NOMO-1 treated with dmso at 0.1 percent for 144 hours (cell line): ENCODE data around the gene NCKAP5.

ENCODE experiments used
- DNase-seq: peaks from one replicate; lab custom pipeline; 2025; ENCODE audit not compliant: unreplicated experiment; lab: John Stamatoyannopoulos, UW

Gene NCKAP5

DNA sequence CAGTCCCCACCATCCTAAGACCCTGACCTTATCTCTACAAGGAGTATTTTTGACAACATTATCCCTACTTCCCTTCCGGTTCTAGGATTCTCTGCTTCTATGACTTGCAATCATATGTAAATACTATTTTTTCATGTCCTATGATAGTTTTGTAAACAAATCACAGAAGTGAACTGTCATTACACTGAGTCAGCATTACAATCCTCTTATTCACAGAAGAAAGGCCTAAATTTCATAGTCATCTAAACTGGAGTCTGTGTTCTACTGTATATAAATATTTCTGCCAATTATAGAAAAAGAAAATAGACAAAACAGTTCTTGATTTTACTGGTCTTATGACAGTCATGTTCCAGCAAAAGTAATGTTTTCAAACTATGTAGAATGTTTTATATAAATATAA lies 265.1 kb downstream of the NCKAP5 start:
- no peak for DNase-seq

- no peak for DNase-seq
Measured at GRCh38 chr2:133296401-133296800, 271.9 kb downstream of the NCKAP5 start.

DNA sequence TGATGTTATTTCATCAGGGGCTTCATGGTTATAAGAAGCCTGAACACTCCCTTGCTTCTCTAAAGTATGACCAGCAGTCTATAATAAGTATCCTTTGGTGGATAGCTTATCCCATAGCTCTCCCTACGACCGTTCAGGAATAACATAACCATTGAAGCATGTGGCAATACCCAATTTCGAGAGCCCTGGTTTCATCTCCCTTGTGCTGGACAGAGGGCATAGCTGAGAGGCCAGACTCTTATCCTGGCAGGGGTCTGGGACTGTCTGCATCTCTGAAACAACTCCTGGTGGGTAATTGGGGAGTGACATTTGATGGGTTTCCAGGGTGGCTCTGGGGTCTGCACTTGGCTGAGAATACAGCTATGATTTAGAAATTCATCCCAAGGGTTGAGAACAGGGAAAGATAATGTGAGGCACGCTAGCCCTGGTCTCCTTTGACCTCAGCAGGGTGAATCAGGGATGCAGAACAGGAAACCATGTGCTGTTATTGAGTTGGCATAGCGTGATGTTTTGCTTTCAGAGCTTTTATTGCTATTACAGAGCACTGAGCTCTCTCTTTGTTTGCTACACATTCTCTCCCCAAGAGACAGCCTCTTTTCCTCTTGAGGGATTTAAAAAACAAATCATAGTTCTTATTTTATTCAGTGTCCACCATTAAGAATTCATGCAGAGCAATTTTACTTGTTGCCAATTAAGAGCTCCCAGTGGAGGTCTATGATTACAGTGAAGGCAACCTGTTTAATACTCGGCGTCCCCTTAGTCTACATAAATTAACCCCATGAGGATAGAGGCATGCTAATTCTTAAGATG lies 274.5 kb downstream of the NCKAP5 start:
- no peak for DNase-seq

DNA sequence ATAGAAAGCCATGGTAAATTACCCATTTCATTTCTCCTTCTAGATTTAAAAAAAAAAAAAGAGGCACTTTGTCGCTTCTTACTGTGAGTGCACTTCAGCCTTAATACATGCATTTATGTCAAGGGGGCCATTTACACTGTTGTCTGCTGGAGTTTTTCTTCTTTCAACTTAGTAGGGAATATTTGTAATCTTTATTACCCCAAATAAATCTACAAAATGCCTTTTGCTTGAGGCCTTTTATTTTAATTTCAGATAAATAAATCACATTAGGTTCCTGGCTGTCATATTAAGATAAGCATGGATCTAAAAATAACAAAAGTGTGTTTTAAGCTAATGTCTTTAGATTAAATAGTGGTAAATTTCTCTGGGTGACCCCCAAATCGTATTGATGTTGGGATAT lies 276.0 kb downstream of the NCKAP5 start:
- DNase-seq: no peak

GRCh38 chr2:133287709-133288108 lies 280.6 kb downstream of the NCKAP5 start:
- no peak for DNase-seq

GRCh38 chr2:133286326-133286922 lies 281.8 kb downstream of the NCKAP5 start:
- no peak for DNase-seq

- no peak for DNase-seq
Measured at GRCh38 chr2:133273031-133273430, 295.2 kb downstream of the NCKAP5 start.

DNA sequence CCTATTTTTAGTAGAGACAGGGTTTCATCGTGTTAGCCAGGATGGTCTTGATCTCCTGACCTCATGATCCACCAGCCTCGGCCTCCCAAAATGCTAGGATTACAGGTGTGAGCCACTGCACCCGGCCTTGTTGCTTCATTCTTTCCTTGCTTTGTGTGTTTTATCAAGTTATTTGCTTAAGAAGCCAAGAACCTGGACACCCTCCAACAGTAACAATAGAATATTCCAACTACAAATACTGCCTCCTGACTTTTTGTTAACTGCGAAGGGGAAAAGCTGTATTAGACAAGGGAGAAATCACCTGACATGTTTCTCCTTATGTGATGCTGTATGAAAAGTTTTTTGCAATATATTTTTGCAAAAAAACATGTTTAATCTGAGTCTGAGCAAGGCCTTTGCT lies 297.2 kb downstream of the NCKAP5 start:
- no peak for DNase-seq

DNA sequence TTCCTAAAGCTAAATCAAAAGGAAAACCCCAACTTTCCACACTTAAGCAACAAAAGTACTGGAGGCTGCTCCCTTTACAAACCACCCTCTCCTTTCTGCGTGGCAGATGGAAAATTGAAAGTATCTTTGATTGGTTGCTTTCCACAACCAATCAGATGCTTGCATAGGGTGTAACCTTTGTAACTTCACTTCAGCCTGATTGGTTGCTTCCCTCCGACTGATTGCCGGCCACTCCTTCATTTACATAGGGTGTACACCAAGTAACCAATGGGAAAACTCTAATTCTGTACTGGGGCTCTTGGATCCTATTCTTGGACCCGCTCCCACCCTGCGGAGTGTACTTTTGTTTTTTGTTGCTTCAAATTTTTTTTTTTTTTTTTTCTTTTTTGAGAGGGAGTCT lies 297.7 kb downstream of the NCKAP5 start:
- DNase-seq: no peak

DNA sequence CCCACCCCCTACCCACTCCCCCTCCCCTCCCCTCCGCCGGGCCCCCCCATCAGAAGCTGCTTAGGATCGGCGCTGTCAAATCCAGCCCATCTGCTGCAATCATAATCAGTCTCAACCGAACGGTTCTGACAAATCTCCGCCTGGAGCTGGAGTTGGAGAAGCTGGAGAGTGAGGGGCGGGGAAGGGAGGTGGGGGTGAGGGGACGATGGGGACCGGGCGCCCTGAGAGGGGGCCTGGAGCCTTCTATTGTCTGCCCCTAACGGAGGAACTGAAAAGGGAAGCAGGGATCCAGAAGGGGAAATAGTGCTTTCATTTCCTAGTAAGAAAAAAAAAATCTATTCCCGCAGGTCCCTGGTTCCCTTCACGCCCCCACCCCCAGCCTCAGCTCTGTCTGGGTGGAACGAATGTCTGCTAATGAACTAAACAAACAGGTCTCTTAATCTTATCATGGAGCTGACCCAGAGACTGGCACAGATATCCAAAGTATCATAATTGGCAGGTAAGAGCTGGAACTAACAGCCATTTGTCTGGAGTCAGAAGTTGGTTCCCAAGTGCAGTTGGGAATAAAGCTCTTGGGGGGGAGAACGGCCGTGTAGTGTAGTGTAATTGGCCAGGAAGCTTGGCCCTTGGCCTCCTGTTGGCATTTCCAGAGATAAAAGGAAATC lies 301.2 kb downstream of the NCKAP5 start:
- DNase-seq: no peak

DNA sequence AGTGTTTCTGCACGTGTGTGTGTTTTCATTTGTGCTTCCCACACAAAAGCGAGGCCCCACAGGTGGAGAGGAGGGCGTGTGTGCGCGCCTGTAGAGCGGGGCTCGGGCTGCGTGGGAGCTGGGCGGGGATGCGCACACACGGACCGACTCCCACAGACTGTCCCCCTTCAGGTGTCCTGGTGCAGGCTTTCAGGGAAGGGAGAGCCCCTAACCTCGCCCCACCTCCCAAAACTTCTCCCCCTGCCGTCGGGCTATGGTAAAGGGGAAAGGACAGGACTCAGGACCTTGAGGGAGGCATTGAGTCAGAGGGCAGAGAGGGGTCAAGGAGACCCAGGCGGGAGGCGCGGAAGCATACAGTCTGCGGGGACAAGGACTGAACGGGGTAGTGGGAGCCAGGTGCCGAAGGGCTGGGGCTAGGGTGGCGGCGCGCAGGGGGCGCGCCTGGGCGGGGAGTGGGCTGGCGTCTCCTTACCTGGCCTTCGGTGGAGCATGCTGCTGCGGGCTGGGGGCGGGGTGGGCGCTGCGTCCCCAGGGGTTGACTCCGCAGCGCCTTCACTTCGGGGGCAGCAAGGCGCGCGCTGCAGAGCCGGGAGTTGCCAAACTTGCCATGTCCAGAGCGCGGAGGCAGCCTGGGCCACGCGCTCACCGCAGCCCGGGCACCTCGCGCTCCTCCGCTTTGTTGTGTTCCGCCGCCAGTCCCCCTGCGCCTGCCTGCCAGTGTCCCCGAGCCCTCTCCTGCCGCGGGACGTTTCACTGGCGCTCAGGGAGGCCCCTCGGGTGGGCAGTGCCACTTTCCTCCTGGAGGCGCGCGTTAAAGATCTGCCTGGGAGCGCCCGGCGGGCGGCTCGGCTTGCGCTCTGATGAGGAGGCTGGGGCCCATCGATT lies 302.0 kb downstream of the NCKAP5 start:
- no peak for DNase-seq

DNA sequence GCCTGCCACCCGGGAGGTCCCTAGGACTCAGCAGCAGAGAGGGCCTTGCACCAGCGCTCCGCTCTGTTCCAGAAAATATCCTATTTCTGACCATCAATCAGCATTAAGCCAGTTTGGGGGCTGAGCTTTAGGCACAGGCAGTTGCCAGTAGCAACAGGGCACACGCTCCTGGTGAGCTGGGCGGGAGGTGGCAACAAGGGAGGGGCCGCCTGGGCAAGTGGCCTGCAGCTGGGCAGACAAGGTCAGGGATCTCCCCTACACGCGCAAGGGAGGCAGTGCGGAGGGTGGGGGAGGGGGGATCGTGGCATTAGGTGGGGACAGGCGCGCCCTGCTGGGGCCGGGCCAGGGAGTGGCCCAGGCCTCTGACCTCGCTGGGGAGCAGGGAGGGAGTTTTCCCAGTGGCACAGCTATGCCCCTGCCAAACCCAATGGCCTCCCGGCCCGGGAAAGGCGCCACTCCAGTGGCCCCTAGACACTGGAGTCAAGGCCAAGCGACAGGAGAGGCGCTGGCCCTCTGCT lies 302.8 kb downstream of the NCKAP5 start:
- no peak for DNase-seq

DNA sequence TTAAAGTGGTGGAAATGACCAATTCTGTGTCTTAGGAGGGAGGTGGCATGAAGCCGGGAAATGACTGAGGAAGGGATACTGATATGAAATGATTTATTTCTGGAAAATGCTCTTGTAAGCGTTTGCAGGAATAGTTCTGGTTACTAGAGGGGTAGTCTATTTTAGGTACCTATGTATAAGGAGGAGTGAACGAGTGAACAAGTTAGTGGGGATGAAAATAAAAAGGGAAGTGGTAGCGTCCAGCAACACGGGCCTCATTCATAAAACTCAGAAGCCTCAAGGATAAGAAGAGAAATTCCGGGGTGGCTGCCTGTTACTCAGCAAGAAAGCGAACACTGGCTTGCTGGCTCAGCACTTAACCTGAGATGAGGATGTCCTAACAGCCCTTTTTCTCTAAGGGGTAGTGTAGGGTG lies 303.3 kb downstream of the NCKAP5 start:
- DNase-seq: no peak

GRCh38 chr2:133262893-133263292 lies 305.4 kb downstream of the NCKAP5 start:
- DNase-seq: no peak

DNA sequence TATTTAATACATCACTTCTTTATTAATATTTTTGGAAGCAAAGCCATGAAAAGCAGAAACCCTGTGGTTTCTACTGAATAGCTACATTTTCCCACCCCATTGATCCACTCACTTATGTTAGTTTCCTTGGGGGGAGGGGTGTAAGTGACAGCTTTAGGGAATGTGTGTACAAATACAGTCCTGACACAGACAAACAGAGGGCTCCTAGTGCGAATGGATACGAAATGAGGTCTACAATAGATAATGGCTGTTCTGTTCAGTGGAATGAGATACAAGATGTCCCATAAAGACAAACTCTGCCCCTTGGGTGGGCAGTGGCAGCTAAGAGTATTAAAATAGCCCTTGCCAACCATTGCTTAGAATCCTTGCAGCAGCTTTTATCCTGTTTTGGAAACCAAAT lies 312.9 kb downstream of the NCKAP5 start:
- DNase-seq: no peak

GRCh38 chr2:133253793-133254192 lies 314.5 kb downstream of the NCKAP5 start:
- no peak for DNase-seq

DNA sequence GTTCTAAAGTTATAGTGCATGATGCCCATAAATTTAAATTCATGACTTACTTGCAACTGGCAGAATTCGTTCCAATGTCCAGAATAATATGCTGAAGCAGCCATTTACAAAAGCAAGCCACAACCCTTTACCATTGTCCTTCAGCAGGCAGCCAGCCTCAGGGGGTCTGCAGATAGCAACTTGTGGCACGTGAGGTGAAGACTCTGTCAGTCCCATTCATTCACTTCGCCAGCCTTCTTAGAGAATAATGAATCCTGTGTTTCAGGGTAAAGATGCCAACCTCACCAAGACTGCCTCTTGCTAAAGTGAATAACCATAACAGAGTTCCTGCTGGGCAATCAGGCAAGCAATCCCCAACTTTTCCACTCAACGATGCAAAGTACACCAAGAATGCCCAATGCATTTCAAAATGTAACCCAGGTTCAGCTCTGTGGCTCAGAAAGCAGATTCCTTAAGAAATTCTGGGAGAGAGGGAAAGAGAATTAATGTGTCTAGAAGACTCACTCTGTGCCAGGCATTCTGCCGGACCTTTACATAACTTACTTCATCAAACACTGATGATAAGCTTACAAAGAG lies 315.4 kb downstream of the NCKAP5 start:
- DNase-seq: no peak

DNA sequence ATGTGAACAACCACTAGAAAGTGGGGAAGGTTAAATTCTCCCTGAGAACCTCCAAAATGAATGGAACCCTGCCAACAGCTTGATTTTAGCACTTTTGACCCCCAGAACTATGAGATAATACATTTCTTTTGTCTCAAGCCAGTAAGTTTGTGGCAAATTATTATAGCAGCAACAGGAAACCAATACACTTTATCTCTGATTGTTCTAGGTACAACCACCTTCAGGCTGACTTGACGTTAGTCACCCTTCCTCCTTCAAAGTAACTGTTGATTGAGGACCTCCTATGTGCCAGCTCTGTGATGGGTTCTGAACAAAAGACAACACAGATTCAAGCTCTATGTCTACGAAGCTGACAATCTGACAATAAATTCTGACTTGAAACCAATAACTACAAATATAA lies 318.9 kb downstream of the NCKAP5 start:
- no peak for DNase-seq

DNA sequence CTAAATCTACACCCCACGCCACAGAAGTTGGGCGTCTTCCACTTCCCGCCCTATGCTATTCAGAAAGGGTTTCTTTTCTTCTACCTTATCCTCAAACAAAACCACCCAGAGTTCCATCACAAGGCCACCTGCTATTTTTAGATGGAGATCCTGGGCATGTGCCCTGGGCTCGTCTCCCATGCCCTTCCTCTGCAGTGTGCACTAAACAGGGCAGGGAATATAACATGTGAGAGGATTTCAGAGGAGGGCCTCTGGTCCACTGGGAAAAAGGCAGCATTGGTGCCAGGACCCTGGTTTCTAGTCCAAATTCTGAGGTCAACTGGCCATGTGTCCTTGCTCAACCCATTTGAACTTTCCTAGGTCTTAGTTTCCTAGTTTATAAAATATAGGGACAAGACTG lies 320.0 kb downstream of the NCKAP5 start:
- DNase-seq: no peak

DNA sequence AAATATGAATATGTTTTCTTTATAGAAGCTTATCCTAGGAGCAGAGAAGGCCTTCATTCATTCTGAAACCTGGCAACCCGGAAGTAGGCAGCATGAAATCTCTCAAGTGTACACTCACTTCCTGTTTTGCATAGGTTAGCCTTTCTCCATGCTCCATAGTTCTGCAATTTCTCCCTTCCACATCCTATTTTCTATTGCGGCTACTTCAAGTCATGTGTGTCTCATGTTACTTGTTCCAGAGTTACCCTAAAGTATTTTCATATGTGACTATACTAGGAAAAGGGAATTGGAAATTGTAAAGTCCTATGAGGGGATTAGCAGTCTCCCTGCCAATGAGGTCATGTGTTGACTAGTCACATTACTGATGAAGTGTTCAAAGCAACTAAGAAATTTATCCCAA lies 320.6 kb downstream of the NCKAP5 start:
- DNase-seq: peak; percentile 19

- no peak for DNase-seq
Measured at GRCh38 chr2:133241224-133241571, 327.1 kb downstream of the NCKAP5 start.
